ENCODE measurements around the gene PAK3. TPM values are rescaled to one million over a fixed set of nuclear protein-coding genes. Genes with fewer than 3 reads are reported as not detected.

The PAK3 gene
- total and polyA plus RNA-seq, 2 of the 8 experiments (the other 6 are each of a cell fraction or from before 2014, with no cell fraction given) = 0.80 to 7.2 TPM

- Histone ChIP-seq H2BK15ac (ENCODE audit: low read length) (no peak within 1 kb of the TSS), H4K91ac (replicated peaks; ENCODE audit: insufficient read length, low read length) (no peak within 1 kb of the TSS), H2AK5ac (ENCODE audit: low read depth, low read length) (no peak within 1 kb of the TSS), H3K18ac (ENCODE audit: extremely low read depth, low read length) (no peak within 1 kb of the TSS), H3K9ac (replicated peaks in 1 of 4; ENCODE audit: extremely low read depth in 1 of 4, low read depth in 3 of 4, low read length in 3 of 4) (no peak within 1 kb of the TSS), H3K9me3 (ENCODE audit: insufficient read depth in 2 of 2, low read depth in 1 of 2, low read length in 1 of 2) (no peaks in the 10 kb centered on the region), H2AFZ (ENCODE audit: low read length) (peak within 1 kb of the TSS; percentile 30), H2BK120ac (replicated peaks; ENCODE audit: low read depth, low read length) (no peak within 1 kb of the TSS), H2BK5ac (ENCODE audit: low read depth, low read length) (no peak within 1 kb of the TSS), H3K23me2 (ENCODE audit: low read depth, low read length) (no peaks in the 10 kb centered on the region), H3K4ac (replicated peaks; ENCODE audit: insufficient read length, low read depth, low read length) (no peak within 1 kb of the TSS), H3K14ac (ENCODE audit: insufficient read length) (no peak within 1 kb of the TSS), H3K4me3 (ENCODE audit: extremely low read depth in 1 of 4, insufficient read depth in 2 of 4, low read depth in 3 of 4, low read length in 4 of 4) (peak within 1 kb of the TSS in 2 of 4 experiments; percentile 9 to 38; a peak in 4 of 8 replicates), H4K20me1 (replicated peaks in 1 of 2; ENCODE audit: control insufficient read depth in 1 of 2, insufficient read depth in 2 of 2, low read length in 2 of 2) (no peaks in the 10 kb centered on the region), H2BK20ac (ENCODE audit: low read length) (no peak within 1 kb of the TSS), H3K56ac (replicated peaks; ENCODE audit: insufficient read length, low read depth, low read length) (no peak within 1 kb of the TSS), H4K8ac (ENCODE audit: extremely low read depth, insufficient read depth, low read length) (no peak within 1 kb of the TSS), H3K79me1 (ENCODE audit: low read depth, low read length) (no peaks in the 10 kb centered on the region), H2BK12ac (ENCODE audit: low read depth, low read length) (no peak within 1 kb of the TSS), H3K79me2 (ENCODE audit: control insufficient read depth in 1 of 2, insufficient read depth in 2 of 2, low read length in 2 of 2) (no peaks in the 10 kb centered on the region), H4K5ac (ENCODE audit: insufficient read length, low read depth, low read length) (no peak within 1 kb of the TSS), H3K27ac (ENCODE audit: low read depth, low read length) (no peak within 1 kb of the TSS), H3K27me3 (replicated peaks in 1 of 4; ENCODE audit: control insufficient read depth in 3 of 4, extremely low read depth in 1 of 4, insufficient read depth in 3 of 4, low read length in 3 of 4) (no peaks in the 10 kb centered on the region), H3K23ac (ENCODE audit: insufficient read length) (no peak within 1 kb of the TSS), H3K36me3 (ENCODE audit: control insufficient read depth in 2 of 4, insufficient read depth in 4 of 4, low read length in 3 of 4) (no peaks in the 10 kb centered on the region), H3K4me2 (ENCODE audit: insufficient read depth in 1 of 2, low read depth in 2 of 2, low read length in 2 of 2) (peak within 1 kb of the TSS; percentile 38 to 51), H3K4me1 (replicated peaks in 1 of 4; ENCODE audit: control insufficient read depth in 3 of 4, insufficient read depth in 4 of 4, low read length in 3 of 4) (peaks cover 0 to 6% (median 3%) of the 10 kb centered on the region in 4 experiments; a peak in 3 of 7 replicates)
- CTCF ChIA-PET (ENCODE audit: partially characterized antibody) = interaction anchor here (0.8 kb wide), 1 partner anchor 26 kb away, joined by 4 read pairs; no protein-coding TSS in a partner anchor
- peak; percentile 90 for FAIRE-seq
- 54% methylated on average over 6 of the region's 8 CpGs; no CpG with 5 or more reads in 1 of the 2 experiments for WGBS, 2 experiments (ENCODE audit: extremely low coverage in 1 of 2, insufficient coverage in 1 of 2, insufficient read length in 1 of 2, insufficient replicate concordance in 2 of 2, low coverage in 1 of 2, low lambda C conversion rate in 2 of 2, missing lambda C conversion rate in 1 of 2)
- POLR2A ChIA-PET (ENCODE audit: partially characterized antibody) = no interaction called here
- peak; percentile 27 to 43 for DNase-seq (ENCODE audit: low read depth in 1 of 2, low spot score in 2 of 2)
- TF ChIP-seq KDM1A (IDR thresholded peaks at IDR 0.05; ENCODE audit: borderline replicate concordance, low read length) = no peak
- TF ChIP-seq SRF (IDR thresholded peaks at IDR 0.05; ENCODE audit: low read depth, low read length) = no peak
- TF ChIP-seq HDAC6 (IDR thresholded peaks at IDR 0.05; ENCODE audit: low read depth, low read length) = no peak
- no peak for TF ChIP-seq RXRA (IDR thresholded peaks at IDR 0.05; ENCODE audit: insufficient read depth, low read depth, low read length)
- TF ChIP-seq RFX5 (IDR thresholded peaks at IDR 0.05; ENCODE audit: borderline replicate concordance, low read depth, low read length) = no peak
- no peak for TF ChIP-seq SIX5 (IDR thresholded peaks at IDR 0.05; ENCODE audit: low read depth, low read length)
- no peak for TF ChIP-seq BRCA1 (IDR thresholded peaks at IDR 0.05; ENCODE audit: low read depth, low read length)
- TF ChIP-seq PHF8 (conservative IDR thresholded peaks at IDR 0.05; ENCODE audit: low read depth, low read length) = no peak
- no peak for TF ChIP-seq CREB1 (IDR thresholded peaks at IDR 0.05)
Observed at GRCh38 chrX:111270339-111270738, 174.3 kb downstream of the PAK3 start, which contains the start of gene CAPN6. Gene CAPN6, minus strand, starts transcription at chrX:111270483. Its CDS starts 6,547 bp downstream, at chrX:111263936.
